HT-29 (cell line): Measurements from ENCODE around the gene OSBPL1A. TPM values are rescaled to one million over a fixed set of nuclear protein-coding genes. Genes with fewer than 3 reads are reported as not detected.
A peak's percentile ranks its signal among the peaks of the same experiment; 100 is the strongest.
"Not testable (repeated sequence)": the region's sequence is repeated elsewhere in the genome, so short reads cannot be mapped to it uniquely, and the experiment has no call there.

ENCODE experiments used
- DNase-seq: peaks from one replicate; pipeline ENCODE4 v3.0.0-alpha.2; 2015; ENCODE audit warnings: low spot score
- total RNA-seq: library from RNA; depleted of rRNA; stranded (reverse); fragments of >200 nt; shearing (Covaris generic); gene quantifications from 2 replicates; pipeline ENCODE4 v1.2.3, GENCODE V29; 2014

Gene OSBPL1A
- total RNA-seq, 1 experiment from 2014 or later: 13.7 TPM

GRCh38 chr18:24397131-24397693 lies 412 bp downstream of the OSBPL1A start:
- DNase-seq: peak; percentile 48

- DNase-seq: no peak
Measured at GRCh38 chr18:24396082-24396633, 1.5 kb downstream of the OSBPL1A start.

GRCh38 chr18:24395049-24395795 lies 2.4 kb downstream of the OSBPL1A start:
- DNase-seq: no peak

DNA sequence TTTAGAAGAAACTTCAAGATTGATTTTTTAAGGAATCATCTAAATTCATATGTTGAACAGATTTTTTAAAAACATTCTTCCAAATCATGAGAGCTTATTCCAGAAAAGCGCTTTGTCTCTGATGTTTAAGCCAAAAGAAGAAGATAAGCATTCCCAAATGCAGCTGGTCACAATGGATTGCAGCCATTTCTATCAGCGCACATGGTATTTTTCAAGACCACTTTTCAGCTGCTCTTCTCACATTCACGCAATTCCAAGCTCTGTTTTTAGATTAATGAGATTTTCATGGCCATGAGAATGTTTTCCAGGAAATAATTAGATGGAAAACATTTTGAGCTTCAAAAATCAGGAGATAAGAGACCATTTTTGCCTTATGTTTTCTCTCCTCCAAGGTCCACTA lies 8.7 kb downstream of the OSBPL1A start:
- DNase-seq: no peak

DNA sequence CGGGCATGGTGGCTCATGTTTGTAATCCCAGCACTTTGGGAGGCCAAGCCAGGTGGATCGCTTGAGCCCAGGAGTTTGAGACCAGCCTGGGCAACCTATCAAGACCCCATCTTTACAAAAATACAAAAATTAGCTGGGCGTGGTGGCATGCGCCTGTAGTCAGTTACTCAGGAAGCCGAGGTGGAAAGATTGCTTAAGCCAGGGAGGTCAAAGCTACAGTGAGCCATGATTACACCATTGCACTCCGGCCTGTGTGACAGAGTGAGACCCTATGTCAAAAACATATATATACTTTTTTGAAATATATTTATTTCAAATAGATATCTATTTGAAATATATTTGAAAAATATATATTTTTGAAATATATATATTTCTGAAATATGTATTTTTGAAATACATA lies 10.9 kb downstream of the OSBPL1A start:
- DNase-seq: no peak

DNA sequence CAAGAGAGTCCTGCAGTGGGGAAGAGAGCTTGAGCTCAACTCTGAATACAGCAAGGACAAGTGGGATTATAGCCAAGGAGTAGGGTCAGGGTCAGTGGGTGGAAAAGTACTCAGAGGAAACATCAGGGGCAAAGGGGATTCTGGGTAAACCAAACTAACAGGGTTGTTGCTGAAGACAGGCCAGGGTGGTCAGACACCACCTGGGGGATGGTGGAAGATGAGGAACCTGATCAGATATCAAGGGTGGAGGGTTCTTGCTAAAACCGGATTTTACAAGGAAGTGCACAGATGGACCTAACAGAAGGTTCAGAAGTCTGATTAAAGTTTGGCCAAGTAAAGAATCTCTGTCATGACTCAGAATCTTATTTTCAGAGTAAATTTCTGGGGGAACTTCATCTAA lies 16.5 kb downstream of the OSBPL1A start:
- DNase-seq: no peak

- no peak for DNase-seq
Measured at GRCh38 chr18:24380163-24380747, 17.4 kb downstream of the OSBPL1A start.

DNA sequence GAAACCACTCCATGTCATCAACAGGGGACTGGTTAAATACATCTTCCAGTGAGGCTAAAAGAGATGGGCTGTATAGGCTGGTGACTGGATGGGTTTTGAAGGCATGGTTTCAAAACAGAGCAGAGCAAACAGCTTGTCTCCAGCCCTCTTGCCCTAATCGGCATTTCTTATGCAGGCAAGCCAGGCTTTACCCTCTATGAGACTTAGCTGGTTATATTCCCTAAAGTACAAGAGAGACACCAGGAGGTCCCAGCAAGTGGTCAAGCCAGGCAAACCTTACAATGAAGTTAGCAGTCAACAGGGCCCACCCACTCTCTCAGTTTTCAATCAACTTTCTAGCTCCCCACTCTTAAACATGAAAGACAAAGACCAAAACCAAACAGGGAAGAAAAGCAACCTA lies 19.0 kb downstream of the OSBPL1A start:
- DNase-seq: no peak

- DNase-seq: not testable (repeated sequence)
Measured at GRCh38 chr18:24376531-24376930, 21.1 kb downstream of the OSBPL1A start.

GRCh38 chr18:24373328-24373727 lies 24.3 kb downstream of the OSBPL1A start:
- DNase-seq: no peak

DNA sequence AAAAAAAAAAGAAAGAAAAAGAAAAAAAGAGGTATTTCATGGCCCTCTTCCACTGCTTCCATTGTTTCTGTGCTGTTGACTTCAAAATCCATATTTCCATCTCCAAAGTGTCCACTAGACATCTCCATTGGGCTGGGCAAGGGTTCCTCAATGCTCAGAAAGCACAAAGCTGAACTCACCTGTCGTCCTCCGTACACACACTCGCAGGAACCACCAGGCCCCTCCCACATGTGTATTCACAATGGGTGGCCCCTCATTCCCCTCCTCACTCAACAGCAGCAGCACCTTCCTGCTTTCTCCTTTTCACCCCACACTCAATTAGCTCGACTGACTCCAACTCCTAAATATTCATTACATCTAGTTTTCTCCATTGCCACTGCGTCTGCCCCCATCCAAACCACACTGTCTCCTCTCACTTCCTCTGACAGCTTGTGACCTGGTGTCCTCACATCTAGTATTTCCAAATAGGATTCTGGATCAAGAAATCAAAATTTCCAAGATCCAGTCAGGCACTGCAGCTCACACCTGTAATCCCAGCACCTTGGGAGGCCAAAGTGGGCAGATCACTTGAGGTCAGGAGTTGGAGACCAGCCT lies 25.2 kb downstream of the OSBPL1A start:
- no peak for DNase-seq

GRCh38 chr18:24370120-24370519 lies 27.5 kb downstream of the OSBPL1A start:
- no peak for DNase-seq

DNA sequence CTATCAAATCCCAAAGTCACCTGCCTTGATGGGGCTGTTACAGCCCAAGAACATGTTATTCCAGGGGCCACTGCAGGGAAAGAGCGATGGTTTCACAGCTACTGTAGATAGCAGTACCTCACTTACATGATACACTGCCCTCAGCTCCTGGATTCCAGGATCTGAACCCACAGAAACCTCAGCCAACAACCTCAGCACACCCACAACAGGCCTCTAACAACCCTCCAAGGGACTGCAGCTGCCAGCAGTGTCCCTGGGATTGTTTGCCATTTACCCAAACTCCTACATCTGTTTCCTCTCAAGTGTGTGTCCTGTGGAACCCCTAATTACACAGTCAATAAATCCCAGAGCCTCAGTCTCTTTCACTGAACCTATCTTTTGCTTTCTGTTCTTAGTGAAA lies 28.2 kb downstream of the OSBPL1A start:
- no peak for DNase-seq

DNA sequence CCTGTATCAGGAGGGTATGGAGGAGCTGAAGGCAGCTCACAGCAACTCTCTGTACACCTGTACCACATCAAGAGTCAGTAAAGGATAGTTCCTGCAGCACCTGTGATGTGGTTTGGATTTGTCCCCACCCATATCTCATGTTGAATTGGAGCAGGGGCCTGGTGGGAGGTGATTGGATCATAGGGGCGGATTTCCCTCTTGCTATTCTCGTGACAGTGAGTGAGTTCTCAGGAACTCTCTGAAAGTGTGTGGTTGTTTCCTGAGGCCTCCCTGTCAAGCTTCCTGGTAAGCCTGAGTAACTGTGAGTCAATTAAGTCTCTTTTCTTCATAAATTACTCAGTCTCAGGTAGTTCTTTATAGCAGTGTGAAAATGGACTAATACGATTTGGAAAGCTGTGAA lies 28.9 kb downstream of the OSBPL1A start:
- no peak for DNase-seq

DNA sequence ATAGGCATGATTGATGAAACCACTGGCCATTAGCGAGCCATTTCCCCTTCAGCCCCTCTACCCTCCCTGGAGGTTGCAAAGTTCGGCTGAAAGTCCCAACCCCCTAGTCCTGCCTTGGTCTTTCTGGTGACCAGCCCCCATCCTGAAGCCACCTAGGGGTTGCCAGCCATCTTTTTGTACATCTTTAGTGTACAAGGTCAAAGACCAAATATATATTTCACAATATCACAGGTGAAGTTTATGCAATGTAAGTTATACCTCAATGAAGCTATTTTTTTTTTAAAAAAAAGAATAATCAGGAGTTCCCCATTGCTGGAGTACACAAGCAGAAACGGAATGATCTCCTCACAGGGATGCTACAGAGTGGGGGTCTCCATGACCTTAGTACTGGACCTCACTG lies 31.3 kb downstream of the OSBPL1A start:
- no peak for DNase-seq

- DNase-seq: no peak
Measured at GRCh38 chr18:24364177-24364576, 33.4 kb downstream of the OSBPL1A start.

- DNase-seq: no peak
Measured at GRCh38 chr18:24362757-24363156, 34.9 kb downstream of the OSBPL1A start.

- DNase-seq: peak; percentile 36
Measured at GRCh38 chr18:24359787-24360530, 37.7 kb downstream of the OSBPL1A start.

- DNase-seq: no peak
Measured at GRCh38 chr18:24354278-24354677, 43.3 kb downstream of the OSBPL1A start.

DNA sequence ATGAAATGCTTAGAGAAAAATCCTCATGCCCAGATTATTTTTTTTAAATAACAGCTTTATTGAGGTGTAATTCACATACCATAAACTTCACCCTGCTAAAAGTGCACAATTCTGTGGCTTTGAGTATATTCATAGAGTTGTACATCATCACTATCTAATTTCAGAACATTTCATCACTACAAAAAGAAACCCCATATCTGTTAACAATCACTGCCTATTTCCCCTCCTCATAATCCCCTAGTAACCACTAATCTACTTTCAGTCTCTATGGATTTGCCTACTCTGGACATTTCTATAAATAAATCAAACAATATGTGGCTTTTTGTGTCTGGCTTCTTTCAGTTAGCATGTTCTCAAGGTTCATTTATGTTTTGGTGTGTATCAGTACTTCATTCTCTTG lies 51.4 kb downstream of the OSBPL1A start:
- DNase-seq: no peak

DNA sequence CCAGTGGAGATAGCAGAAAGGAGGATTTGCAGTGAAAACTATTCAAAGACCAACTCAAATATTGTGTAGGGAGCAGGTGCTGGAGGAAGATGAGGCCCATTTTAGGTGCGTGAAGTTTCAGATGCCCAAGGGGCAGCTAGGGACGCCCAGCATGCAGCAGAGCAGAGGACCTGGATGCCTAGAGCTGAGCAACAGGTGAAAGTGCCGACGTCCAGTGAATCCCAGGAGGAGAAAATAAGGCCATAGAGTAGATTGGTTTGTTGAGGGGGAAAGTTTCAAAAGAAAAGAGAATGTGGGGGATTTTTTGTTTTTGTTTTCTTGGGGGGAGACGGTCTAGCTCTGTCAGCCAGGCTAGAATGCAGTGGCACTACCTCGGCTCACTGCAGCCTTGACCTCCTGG lies 53.1 kb downstream of the OSBPL1A start:
- no peak for DNase-seq

DNA sequence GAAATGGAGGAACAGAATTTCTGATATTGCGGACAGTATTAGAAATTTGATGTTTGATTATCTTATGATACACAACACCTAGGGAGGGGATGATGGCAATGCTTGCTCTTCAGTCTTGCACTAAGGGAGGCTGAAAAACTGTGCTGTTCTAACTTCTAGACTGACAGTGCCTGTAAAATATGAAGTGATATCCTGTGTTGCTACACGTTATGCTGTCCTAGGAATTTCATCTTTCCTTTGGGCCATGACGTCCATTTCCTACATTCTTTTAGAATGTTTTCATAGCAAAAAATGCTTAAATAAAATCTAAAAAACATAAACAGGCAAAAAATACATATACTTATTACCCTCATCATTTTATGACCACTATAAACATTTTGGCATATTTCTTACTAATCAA lies 55.3 kb downstream of the OSBPL1A start:
- DNase-seq: no peak
